HG03103 (cell line): ENCODE data around the gene SPDYC.

Source experiments
- ATAC-seq: cut with Tn5 transposase; IDR thresholded peaks from one replicate; pipeline ENCODE4 v1.9.1; 2021; ENCODE audit warnings: low read depth; ENCODE audit not compliant: unreplicated experiment

The SPDYC gene

GRCh38 chr11:65221026-65221425, 51.0 kb downstream of the SPDYC start:
- no peak for ATAC-seq
